GM12878 (cell line): Measurements from ENCODE around the gene CABLES1. TPM values are rescaled to one million over a fixed set of nuclear protein-coding genes. Genes with fewer than 3 reads are reported as not detected.

Experiments used
- CEBPB ChIP-seq, 2 experiments: fragments of 150-350 bp in 1 of 2; IDR thresholded peaks; 2 replicates each; pipeline ENCODE4 v1.6.1; 2012 to 2014; ENCODE audit warnings: low read depth in 2 of 2, low read length in 2 of 2, borderline replicate concordance in 1 of 2, inconsistent platforms in 1 of 2
- EP300 ChIP-seq, 2 experiments: fragments of 150-350 bp in 1 of 2; IDR thresholded peaks; 2 replicates each; pipeline ENCODE4 v1.6.1; 2011 to 2012; ENCODE audit warnings: low read depth in 2 of 2, low read length in 2 of 2, borderline replicate concordance in 1 of 2, improper control_type of control experiment in 1 of 2, inconsistent platforms in 1 of 2; ENCODE audit not compliant: control insufficient read depth in 1 of 2
- GABPA ChIP-seq: IDR thresholded peaks from 2 replicates; pipeline ENCODE4 v1.6.1; 2014; ENCODE audit warnings: antibody characterized with exemption, low read depth, mild to moderate bottlenecking, inconsistent platforms
- MTA2 ChIP-seq: fragments of 450-650 bp; IDR thresholded peaks from 2 replicates; pipeline ENCODE4 v1.6.1; 2016; ENCODE audit warnings: low read depth, mild to moderate bottlenecking, moderate library complexity
- NBN ChIP-seq: fragments of 450-650 bp; IDR thresholded peaks from 2 replicates; pipeline ENCODE4 v1.6.1; 2016
- PAX8 ChIP-seq: fragments of 450-650 bp; IDR thresholded peaks from 2 replicates; pipeline ENCODE4 v1.6.1; 2017; ENCODE audit warnings: mild to moderate bottlenecking, moderate library complexity
- RUNX3 ChIP-seq: IDR thresholded peaks from 2 replicates; pipeline ENCODE4 v1.6.1; 2012; ENCODE audit warnings: low read length, inconsistent platforms
- TBL1XR1 ChIP-seq: IDR thresholded peaks from 2 replicates; pipeline ENCODE4 v1.6.1; 2012; ENCODE audit warnings: low read depth, low read length, improper control_type of control experiment
- WRNIP1 ChIP-seq: IDR thresholded peaks from 2 replicates; pipeline ENCODE4 v1.6.1; 2011; ENCODE audit warnings: low read depth, low read length, improper control_type of control experiment, borderline replicate concordance
- ZNF274 ChIP-seq: IDR thresholded peaks from one replicate; pipeline ENCODE4 v1.8.0; 2011; ENCODE audit not compliant: insufficient read length, insufficient read depth
- polyA plus RNA-seq, 11 experiments: library from polyadenylated mRNA; depleted of rRNA in 4 of 11; unstranded in 6 of 11; stranded (reverse) in 5 of 11; fragments of >200 nt; fragmentation: Nextera tagmentation in 4 of 11; fragmentation: Illumina TruSeq in 1 of 11; extraction: Ambion mirVana in 4 of 11; extraction: Trizol in 1 of 11; gene quantifications; 1 replicate in 1 of 11; 2 replicates in 10 of 11; pipeline versions ENCODE4 v1.2.1 to v1.2.3, GENCODE V29; 2011 to 2016; ENCODE audit warnings: inconsistent platforms in 2 of 11, missing spikeins in 2 of 11, low read depth in 1 of 11
- total RNA-seq, 4 experiments: library from RNA; depleted of rRNA in 3 of 4; stranded (reverse); fragments of >200 nt in 3 of 4; fragmentation: Illumina TruSeq in 1 of 4; extraction: Trizol in 1 of 4; gene quantifications; 2 replicates each; pipeline versions ENCODE4 v1.2.1 to v1.2.3, GENCODE V29; 2013 to 2021
- TF ChIP-seq, protein P1 (sequence below): fragments of 450-650 bp; IDR thresholded peaks from 2 replicates; pipeline ENCODE4 v1.6.1; 2016; ENCODE audit warnings: mild to moderate bottlenecking, moderate library complexity, borderline replicate concordance
- TF ChIP-seq, protein P2 (sequence below): fragments of 150-350 bp; IDR thresholded peaks from 2 replicates; pipeline ENCODE4 v1.6.1; 2016; ENCODE audit warnings: low read depth, low read length
- TF ChIP-seq, protein P3 (sequence below): IDR thresholded peaks from 2 replicates; pipeline ENCODE4 v1.6.1; 2012; ENCODE audit warnings: low read length, inconsistent platforms
- TF ChIP-seq, protein P4 (sequence below): fragments of 450-650 bp; formaldehyde crosslinking; IDR thresholded peaks from 2 replicates; pipeline ENCODE4 v1.4.0; 2022; ENCODE audit warnings: mild to moderate bottlenecking, moderate library complexity

Gene CABLES1
- total and polyA plus RNA-seq, 10 of the 15 experiments (the other 5 are each of a cell fraction or from before 2014, with no cell fraction given) = 2.9 to 27.2 (median 8.2) TPM

DNA sequence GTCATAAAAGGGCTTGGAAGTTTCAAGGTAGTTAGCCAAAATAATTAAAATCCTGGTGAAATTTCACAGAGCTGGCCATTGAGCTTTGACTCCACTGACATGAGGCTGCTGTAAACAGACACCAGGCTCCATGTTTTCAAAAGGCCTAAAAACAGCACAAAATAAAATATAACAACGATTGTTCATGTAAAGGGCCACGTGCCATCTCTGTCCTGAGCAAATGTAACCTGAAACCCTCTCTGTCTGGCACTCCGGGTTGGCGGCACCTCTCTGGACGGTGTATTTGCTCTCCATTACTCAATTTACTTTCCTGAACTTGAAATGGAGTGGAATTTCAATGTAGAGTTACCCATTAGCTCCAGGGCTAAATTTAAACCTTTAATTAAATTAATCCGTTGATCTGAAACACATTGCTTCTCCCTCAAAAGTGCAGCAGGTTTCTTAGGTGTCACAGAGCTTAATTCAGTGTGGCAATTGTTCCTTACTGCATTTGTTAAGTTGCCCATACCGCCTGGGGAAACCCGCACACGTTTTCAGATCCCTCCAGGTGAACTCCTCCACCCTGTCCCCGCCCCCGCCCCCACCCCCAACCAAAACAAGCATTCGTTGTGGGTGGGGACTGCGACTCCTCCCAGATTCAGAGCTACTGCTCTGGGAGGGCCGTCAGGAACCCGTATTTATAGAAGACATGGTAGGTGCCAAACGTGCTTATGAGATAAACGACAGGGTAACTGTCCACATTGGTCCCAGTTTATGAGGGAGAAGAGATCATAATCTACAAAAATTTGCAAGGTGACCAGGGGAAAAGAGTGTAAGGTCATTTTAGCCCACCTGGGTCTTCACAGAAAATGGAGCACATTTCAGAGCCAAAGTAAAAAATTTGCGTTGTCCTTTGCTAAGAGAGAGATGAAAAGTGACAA, 1.2 kb upstream of the CABLES1 start (continued):
- TF ChIP-seq, protein P1, sequence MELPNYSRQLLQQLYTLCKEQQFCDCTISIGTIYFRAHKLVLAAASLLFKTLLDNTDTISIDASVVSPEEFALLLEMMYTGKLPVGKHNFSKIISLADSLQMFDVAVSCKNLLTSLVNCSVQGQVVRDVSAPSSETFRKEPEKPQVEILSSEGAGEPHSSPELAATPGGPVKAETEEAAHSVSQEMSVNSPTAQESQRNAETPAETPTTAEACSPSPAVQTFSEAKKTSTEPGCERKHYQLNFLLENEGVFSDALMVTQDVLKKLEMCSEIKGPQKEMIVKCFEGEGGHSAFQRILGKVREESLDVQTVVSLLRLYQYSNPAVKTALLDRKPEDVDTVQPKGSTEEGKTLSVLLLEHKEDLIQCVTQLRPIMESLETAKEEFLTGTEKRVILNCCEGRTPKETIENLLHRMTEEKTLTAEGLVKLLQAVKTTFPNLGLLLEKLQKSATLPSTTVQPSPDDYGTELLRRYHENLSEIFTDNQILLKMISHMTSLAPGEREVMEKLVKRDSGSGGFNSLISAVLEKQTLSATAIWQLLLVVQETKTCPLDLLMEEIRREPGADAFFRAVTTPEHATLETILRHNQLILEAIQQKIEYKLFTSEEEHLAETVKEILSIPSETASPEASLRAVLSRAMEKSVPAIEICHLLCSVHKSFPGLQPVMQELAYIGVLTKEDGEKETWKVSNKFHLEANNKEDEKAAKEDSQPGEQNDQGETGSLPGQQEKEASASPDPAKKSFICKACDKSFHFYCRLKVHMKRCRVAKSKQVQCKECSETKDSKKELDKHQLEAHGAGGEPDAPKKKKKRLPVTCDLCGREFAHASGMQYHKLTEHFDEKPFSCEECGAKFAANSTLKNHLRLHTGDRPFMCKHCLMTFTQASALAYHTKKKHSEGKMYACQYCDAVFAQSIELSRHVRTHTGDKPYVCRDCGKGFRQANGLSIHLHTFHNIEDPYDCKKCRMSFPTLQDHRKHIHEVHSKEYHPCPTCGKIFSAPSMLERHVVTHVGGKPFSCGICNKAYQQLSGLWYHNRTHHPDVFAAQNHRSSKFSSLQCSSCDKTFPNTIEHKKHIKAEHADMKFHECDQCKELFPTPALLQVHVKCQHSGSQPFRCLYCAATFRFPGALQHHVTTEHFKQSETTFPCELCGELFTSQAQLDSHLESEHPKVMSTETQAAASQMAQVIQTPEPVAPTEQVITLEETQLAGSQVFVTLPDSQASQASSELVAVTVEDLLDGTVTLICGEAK = peak; percentile 23; the same call in 1 of the 2 replicates
- no peak for TF ChIP-seq TBL1XR1
- peak; percentile 45; the same call in 1 of the 2 replicates for TF ChIP-seq MTA2
- TF ChIP-seq, protein P2, sequence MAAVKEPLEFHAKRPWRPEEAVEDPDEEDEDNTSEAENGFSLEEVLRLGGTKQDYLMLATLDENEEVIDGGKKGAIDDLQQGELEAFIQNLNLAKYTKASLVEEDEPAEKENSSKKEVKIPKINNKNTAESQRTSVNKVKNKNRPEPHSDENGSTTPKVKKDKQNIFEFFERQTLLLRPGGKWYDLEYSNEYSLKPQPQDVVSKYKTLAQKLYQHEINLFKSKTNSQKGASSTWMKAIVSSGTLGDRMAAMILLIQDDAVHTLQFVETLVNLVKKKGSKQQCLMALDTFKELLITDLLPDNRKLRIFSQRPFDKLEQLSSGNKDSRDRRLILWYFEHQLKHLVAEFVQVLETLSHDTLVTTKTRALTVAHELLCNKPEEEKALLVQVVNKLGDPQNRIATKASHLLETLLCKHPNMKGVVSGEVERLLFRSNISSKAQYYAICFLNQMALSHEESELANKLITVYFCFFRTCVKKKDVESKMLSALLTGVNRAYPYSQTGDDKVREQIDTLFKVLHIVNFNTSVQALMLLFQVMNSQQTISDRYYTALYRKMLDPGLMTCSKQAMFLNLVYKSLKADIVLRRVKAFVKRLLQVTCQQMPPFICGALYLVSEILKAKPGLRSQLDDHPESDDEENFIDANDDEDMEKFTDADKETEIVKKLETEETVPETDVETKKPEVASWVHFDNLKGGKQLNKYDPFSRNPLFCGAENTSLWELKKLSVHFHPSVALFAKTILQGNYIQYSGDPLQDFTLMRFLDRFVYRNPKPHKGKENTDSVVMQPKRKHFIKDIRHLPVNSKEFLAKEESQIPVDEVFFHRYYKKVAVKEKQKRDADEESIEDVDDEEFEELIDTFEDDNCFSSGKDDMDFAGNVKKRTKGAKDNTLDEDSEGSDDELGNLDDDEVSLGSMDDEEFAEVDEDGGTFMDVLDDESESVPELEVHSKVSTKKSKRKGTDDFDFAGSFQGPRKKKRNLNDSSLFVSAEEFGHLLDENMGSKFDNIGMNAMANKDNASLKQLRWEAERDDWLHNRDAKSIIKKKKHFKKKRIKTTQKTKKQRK = no peak
- TF ChIP-seq GABPA = no peak
- TF ChIP-seq, protein P3, sequence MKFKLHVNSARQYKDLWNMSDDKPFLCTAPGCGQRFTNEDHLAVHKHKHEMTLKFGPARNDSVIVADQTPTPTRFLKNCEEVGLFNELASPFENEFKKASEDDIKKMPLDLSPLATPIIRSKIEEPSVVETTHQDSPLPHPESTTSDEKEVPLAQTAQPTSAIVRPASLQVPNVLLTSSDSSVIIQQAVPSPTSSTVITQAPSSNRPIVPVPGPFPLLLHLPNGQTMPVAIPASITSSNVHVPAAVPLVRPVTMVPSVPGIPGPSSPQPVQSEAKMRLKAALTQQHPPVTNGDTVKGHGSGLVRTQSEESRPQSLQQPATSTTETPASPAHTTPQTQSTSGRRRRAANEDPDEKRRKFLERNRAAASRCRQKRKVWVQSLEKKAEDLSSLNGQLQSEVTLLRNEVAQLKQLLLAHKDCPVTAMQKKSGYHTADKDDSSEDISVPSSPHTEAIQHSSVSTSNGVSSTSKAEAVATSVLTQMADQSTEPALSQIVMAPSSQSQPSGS = no peak
- TF ChIP-seq WRNIP1 = no peak
- TF ChIP-seq NBN = no peak
- TF ChIP-seq CEBPB (IDR thresholded peaks at IDR 0.05; ENCODE audit: borderline replicate concordance in 1 of 2, low read depth in 2 of 2, low read length in 2 of 2) = no peak
- TF ChIP-seq RUNX3 = no peak; the same call in none of the 2 replicates
- TF ChIP-seq EP300 (IDR thresholded peaks at IDR 0.05; ENCODE audit: borderline replicate concordance in 1 of 2, control insufficient read depth in 1 of 2, low read depth in 2 of 2, low read length in 2 of 2) = peak in 1 of 2 experiments; percentile 36; a peak in 1 of 4 replicates
- TF ChIP-seq ZNF274 = no peak
- no peak for TF ChIP-seq PAX8
- TF ChIP-seq, protein P4, sequence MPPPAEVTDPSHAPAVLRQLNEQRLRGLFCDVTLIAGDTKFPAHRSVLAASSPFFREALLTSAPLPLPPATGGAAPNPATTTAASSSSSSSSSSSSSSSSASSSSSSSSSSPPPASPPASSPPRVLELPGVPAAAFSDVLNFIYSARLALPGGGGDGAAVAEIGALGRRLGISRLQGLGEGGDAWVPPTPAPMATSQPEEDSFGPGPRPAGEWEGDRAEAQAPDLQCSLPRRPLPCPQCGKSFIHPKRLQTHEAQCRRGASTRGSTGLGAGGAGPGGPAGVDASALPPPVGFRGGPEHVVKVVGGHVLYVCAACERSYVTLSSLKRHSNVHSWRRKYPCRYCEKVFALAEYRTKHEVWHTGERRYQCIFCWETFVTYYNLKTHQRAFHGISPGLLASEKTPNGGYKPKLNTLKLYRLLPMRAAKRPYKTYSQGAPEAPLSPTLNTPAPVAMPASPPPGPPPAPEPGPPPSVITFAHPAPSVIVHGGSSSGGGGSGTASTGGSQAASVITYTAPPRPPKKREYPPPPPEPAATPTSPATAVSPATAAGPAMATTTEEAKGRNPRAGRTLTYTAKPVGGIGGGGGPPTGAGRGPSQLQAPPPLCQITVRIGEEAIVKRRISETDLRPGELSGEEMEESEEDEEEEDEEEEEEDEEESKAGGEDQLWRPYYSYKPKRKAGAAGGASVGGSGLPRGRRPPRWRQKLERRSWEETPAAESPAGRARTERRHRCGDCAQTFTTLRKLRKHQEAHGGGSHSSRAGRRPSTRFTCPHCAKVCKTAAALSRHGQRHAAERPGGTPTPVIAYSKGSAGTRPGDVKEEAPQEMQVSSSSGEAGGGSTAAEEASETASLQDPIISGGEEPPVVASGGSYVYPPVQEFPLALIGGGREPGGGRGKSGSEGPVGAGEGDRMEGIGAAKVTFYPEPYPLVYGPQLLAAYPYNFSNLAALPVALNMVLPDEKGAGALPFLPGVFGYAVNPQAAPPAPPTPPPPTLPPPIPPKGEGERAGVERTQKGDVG (CRISPR knock-in tag) = no peak
